GM19193 (cell line): ENCODE data around the gene ZKSCAN3.

Experiments
- POLR2A ChIP-seq: IDR thresholded peaks from 4 replicates; pipeline ENCODE4 v1.6.1; 2011; ENCODE audit not compliant: insufficient read depth, insufficient read length; ENCODE audit errors: extremely low read depth

Gene ZKSCAN3

DNA sequence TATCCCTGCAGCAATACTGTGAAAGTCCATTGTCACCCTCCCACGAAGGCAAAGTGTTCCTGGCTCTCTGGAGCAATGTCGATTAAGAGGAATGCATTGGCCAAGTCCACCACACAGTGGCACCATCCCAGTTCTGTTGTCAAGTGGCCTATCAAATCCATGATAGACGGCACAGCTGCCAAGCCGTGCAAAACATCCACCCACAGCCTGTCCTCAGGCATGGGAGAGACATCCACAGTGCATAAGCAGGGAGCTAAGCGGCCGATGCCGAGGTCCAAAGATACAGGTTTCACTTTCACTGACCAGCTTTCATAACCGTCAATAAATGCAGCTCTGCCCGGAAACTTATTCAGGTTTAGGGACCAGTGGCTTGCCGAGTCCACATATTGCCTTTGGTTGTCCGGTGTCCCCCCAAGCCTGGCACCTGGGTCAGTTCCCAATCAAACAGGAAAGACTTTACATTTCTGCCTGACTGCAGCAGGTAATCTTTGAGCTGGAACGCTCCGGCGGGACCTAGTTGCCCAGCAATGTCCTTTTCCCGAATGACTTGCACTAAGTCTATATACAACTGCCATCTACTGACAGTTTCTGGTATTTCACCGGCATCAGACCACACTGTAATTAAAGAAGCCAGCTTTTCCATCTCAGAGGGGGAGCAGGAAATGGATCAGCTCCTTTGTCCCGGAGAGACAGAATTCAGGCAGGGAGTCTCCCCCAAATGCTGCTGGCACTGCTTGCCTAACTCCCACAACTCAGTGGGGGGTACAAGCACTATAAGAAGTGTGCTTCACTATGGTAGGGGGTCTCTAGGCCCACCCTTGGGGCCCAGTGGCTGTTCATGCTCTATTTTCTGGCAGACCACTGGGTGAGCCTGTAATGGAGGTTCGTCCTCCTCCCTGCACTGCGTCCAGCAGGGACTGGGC lies 6.3 kb downstream of the ZKSCAN3 start:
- no peak for TF ChIP-seq POLR2A

DNA sequence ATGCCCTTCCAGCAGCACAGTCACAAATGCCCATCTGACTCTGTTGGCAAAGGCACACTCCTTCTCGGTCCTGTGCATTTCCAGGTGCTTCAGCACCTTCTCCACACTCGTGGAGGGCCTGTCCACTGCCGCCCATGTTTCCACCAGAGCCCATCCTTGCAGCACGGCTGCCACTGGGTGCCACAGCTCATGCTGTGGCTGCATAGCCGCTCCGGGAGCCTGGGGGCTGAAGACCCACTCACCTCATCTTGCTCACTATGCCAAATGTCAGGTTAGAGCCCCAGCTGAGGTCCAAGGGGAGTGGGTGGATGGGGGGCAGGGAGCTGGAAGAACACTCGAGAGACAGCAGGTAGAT lies 6.9 kb downstream of the ZKSCAN3 start:
- no peak for TF ChIP-seq POLR2A

DNA sequence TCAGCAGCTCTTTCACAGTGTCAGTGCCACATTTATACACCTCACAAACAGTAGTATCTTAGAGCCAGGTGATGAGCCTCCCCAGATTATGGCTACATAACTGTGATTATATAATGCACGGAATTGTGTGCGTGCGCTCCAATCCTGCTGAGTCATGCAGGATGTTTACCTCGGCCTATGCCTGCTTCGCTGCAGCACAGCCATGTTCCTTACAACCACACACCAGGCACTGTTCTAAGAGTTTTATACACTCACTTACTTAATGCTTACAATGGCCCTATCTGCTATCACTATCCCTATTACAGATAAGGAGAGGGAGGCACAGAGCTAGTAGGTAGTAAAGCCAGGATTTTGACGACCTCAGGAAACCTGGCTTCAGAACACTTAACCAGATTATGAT lies 7.3 kb downstream of the ZKSCAN3 start:
- no peak for TF ChIP-seq POLR2A

- TF ChIP-seq POLR2A: no peak
These were observed 11.2 kb downstream of the ZKSCAN3 start for GRCh38 chr6:28360961-28361360.

DNA sequence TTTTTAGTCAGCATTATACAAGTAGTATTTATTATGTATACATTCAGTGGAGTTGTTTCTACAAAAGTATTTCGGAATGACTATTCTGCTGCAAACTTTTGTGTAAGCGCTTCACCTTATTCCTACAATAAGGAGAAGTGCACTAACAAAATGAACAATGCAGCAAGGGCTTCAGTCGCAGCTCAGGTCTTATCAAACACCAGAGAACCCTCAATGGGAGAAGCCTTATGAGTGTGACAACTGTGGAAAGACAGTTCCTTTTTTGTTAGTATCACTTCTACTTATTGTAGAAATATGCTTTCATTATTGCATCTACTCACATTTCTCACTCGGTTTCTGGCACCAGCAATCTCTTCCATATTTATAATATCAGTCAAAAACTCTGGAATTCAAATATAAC lies 18.8 kb downstream of the ZKSCAN3 start:
- no peak for TF ChIP-seq POLR2A

- TF ChIP-seq POLR2A: no peak
These were observed 19.7 kb downstream of the ZKSCAN3 start for GRCh38 chr6:28369463-28369862.

DNA sequence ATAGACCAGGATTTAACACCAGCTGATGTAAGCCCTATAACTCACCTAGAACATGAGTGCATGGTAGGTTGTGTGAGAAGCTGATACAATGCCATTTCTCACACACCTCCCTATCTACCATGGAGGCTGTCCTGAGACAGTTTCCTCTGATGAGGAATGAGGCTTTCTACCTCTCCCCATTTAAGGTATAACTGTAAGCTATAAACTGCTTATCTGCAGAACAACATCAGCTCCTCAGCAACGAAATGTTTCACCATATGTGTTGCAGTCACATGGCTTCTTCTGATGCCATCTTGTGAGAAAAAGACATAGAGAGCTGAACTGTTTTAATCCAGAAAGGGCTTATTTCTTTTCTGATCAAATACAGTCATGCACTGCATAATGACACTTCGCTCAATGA lies 20.7 kb downstream of the ZKSCAN3 start:
- TF ChIP-seq POLR2A: no peak

- no peak for TF ChIP-seq POLR2A
These were observed 21.5 kb downstream of the ZKSCAN3 start for GRCh38 chr6:28371280-28371679.

- no peak for TF ChIP-seq POLR2A
These were observed 22.1 kb downstream of the ZKSCAN3 start for GRCh38 chr6:28371706-28372451.

DNA sequence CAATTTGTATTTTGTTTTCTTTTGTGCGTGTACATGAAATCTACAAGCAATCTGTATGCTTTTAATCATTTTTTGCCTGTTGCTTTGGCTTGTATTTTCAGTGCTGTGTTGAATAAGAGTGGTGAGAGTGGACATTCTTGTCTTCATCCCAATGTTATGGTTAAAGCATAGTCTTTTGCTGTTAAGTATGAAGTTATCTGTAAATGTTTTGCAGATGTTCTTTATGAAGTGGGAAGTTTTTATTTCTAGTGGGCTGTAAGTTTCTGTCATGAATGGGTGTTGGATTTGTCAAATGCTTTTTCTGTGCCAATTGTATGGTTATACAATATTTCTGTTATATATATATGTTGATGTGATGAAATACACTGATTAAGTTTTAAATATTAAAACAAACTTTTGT lies 24.2 kb downstream of the ZKSCAN3 start:
- TF ChIP-seq POLR2A: no peak

DNA sequence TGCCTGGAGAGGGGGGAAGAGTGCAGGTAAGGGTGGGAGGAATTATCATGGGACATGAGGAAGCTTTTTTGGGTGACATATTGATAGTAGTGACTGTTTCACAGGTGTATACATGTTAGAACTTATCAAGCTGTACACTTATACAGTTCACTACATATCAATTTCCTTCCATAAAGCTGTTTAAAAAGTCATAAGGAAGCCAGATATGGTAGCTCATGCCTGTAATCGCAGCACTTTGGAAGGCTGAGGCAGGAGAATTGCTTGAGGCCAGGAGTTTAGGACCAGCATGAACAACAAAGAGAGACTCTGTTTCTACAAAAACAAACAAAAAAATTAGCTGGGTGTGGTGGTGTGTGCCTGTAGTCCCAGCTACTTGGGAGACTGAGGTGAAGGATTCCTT lies 28.1 kb downstream of the ZKSCAN3 start:
- TF ChIP-seq POLR2A: no peak

DNA sequence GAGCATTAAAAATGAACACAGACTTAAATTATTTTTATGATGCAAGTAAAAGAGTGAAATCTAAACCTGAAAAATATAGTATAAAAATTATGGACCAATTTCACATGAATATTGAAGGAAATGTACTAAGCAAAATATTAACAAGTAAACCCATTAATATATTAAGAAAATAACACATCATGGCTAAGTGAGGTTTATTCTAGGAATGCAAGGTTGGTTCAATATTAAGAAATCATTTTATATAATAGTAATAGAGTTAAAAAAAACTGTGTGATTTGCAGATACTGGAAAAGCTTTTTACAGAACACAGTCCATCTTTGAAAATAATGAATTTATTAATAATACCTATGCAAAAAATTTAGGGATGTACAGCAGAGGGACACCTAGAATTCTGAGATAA lies 28.9 kb downstream of the ZKSCAN3 start:
- no peak for TF ChIP-seq POLR2A

DNA sequence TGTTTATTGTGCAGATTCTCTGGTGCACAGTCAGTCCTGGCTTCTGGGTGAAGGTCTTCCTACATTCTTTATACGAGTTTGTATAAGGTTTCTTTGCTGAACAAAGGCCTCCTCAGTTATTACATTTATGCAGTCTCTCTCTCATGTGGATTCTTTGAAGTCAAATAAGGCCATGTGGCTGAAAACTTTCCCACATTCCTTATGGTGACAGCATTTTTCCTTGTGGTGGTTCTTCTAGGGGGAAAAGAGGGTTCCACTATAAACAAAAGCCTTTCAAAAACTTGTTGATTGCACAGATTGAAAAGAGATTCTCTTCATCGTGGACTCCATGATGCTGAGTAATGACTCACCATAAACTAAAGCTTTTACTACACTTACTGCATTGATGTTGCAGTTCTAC lies 30.6 kb downstream of the ZKSCAN3 start:
- no peak for TF ChIP-seq POLR2A

DNA sequence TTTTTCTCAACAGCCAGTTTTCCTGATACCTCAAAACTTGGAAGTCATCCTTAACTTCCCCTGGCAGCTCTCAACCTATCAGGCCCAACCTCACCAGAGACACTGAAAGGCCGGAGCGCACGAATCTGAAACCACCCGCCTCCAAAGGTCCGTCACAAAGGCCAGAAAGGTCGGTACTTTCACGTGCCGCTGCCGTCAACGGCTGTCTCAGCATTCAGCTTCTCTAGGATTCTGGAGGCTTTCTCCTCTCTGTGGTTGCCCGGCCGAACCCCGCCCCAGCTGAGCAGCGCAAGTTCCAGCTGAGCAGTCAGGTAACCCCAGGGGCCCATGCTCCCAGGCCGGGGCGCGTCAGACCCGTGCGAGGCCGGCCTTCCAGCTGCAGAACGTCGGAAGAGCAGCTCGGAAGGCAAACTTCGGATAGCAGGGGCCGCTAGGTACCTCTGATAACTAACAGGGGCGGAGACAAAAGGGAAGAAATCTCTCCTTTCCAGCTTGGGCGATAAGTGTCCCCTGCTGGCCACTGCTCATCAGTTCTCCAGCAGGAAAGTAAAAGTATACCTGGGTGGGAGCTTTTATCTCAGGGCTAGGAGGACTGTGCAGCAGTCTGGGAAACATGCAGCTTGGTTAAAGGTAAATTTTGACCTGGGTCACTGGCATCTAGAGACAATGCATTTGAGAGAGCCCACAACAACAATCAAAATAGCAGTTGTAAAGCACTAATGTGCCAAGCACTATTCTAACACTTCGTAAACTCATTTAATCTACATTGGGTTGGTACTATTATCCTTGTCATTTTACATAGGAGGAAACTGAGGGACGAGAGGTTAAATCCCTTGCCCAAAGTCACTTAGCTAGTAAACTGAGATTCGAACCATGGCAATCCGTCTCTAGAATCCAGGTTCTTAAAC lies 33.7 kb downstream of the ZKSCAN3 start:
- TF ChIP-seq POLR2A: peak; percentile 51

DNA sequence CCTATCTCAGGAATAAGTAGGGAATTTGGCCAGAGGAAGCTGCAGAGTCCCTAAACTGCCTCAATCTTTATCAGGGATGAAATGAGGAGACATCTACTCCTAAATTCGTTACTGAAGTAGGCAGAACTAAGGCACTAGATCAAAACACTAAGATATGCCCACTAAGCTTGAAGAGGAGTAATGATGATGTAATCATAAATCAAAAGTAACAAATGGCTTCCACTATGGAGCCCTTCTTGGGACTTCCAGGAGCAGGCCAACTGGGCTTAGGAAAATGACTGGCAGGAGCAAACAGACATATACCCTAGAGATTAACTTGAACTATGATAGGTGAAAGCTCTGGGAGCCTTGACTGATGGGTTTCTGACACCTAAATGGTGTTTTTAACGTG lies 34.4 kb downstream of the ZKSCAN3 start:
- no peak for TF ChIP-seq POLR2A

- no peak for TF ChIP-seq POLR2A
These were observed 40.9 kb downstream of the ZKSCAN3 start for GRCh38 chr6:28390688-28391087.
